Fibroblast of peridontal ligament (primary cell): ENCODE measurements around the gene GALNTL6.
A peak's percentile ranks its signal among the peaks of the same experiment; 100 is the strongest.

Experiments
- DNase-seq: peaks from one replicate; pipeline ENCODE4 v3.0.0-alpha.2; 2010; ENCODE audit errors: extremely low read depth

The GALNTL6 gene

GRCh38 chr4:172124656-172125308, 311.6 kb downstream of the GALNTL6 start:
- peak; percentile 74 for DNase-seq

GRCh38 chr4:172125443-172125842, 312.2 kb downstream of the GALNTL6 start:
- DNase-seq: no peak

GRCh38 chr4:172127168-172127567, 314.0 kb downstream of the GALNTL6 start:
- DNase-seq: no peak

- peak; percentile 72 for DNase-seq
These were observed 316.4 kb downstream of the GALNTL6 start for GRCh38 chr4:172129593-172129992.

- no peak for DNase-seq
These were observed 321.3 kb downstream of the GALNTL6 start for GRCh38 chr4:172134521-172134920.

GRCh38 chr4:172141025-172141424, 327.8 kb downstream of the GALNTL6 start:
- no peak for DNase-seq

GRCh38 chr4:172142281-172142741, 329.1 kb downstream of the GALNTL6 start:
- peak; percentile 67 for DNase-seq

GRCh38 chr4:172143605-172144314, 330.6 kb downstream of the GALNTL6 start:
- no peak for DNase-seq

GRCh38 chr4:172147687-172148086, 334.5 kb downstream of the GALNTL6 start:
- DNase-seq: peak; percentile 77

GRCh38 chr4:172149329-172149728, 336.1 kb downstream of the GALNTL6 start:
- DNase-seq: no peak

- DNase-seq: peak; percentile 59
These were observed 339.1 kb downstream of the GALNTL6 start for GRCh38 chr4:172152284-172152683.

GRCh38 chr4:172153719-172154118, 340.5 kb downstream of the GALNTL6 start:
- DNase-seq: no peak

- DNase-seq: no peak
These were observed 342.7 kb downstream of the GALNTL6 start for GRCh38 chr4:172155838-172156345.

- no peak for DNase-seq
These were observed 344.7 kb downstream of the GALNTL6 start for GRCh38 chr4:172157946-172158345.

GRCh38 chr4:172163215-172163614, 350.0 kb downstream of the GALNTL6 start:
- DNase-seq: no peak

- DNase-seq: peak; percentile 94
These were observed 355.7 kb downstream of the GALNTL6 start for GRCh38 chr4:172168888-172169287.

GRCh38 chr4:172169871-172170270, 356.7 kb downstream of the GALNTL6 start:
- peak; percentile 21 for DNase-seq

- DNase-seq: peak; percentile 71
These were observed 360.0 kb downstream of the GALNTL6 start for GRCh38 chr4:172173206-172173605.

- no peak for DNase-seq
These were observed 364.2 kb downstream of the GALNTL6 start for GRCh38 chr4:172177382-172177781.

GRCh38 chr4:172188248-172188988, 375.2 kb downstream of the GALNTL6 start:
- no peak for DNase-seq

GRCh38 chr4:172202480-172203076, 389.4 kb downstream of the GALNTL6 start:
- peak; percentile 78 for DNase-seq

GRCh38 chr4:172207258-172207657, 394.1 kb downstream of the GALNTL6 start:
- DNase-seq: no peak
